ENCODE measurements around the gene MAEA. TPM values are rescaled to one million over a fixed set of nuclear protein-coding genes. Genes with fewer than 3 reads are reported as not detected.

MAEA gene
- total and polyA plus RNA-seq, 9 of the 15 experiments (the other 6 are each of a cell fraction or from before 2014, with no cell fraction given), result 2.1 to 86.5 (median 45.0) TPM

- TF ChIP-seq GABPB1 (CRISPR knock-in tag; IDR thresholded peaks at IDR 0.05), result no peak
- TF ChIP-seq ZNF311 (CRISPR knock-in tag; IDR thresholded peaks at IDR 0.05), result no peak
- TF ChIP-seq, protein P1, sequence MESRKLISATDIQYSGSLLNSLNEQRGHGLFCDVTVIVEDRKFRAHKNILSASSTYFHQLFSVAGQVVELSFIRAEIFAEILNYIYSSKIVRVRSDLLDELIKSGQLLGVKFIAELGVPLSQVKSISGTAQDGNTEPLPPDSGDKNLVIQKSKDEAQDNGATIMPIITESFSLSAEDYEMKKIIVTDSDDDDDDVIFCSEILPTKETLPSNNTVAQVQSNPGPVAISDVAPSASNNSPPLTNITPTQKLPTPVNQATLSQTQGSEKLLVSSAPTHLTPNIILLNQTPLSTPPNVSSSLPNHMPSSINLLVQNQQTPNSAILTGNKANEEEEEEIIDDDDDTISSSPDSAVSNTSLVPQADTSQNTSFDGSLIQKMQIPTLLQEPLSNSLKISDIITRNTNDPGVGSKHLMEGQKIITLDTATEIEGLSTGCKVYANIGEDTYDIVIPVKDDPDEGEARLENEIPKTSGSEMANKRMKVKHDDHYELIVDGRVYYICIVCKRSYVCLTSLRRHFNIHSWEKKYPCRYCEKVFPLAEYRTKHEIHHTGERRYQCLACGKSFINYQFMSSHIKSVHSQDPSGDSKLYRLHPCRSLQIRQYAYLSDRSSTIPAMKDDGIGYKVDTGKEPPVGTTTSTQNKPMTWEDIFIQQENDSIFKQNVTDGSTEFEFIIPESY (CRISPR knock-in tag; IDR thresholded peaks at IDR 0.05), result peak; percentile 88
- no peak for TF ChIP-seq BACH1 (tag; IDR thresholded peaks at IDR 0.05)
- no peak for TF ChIP-seq NFE2L1 (tag; IDR thresholded peaks at IDR 0.05; ENCODE audit: borderline replicate concordance, low read depth)
- TF ChIP-seq ZNF699 (CRISPR knock-in tag; IDR thresholded peaks at IDR 0.05; ENCODE audit: insufficient replicate concordance), result no peak
- peak; percentile 39; the same call in 1 of the 2 replicates for TF ChIP-seq MAX (CRISPR knock-in tag; IDR thresholded peaks at IDR 0.05)
- no peak for TF ChIP-seq ZNF717 (CRISPR knock-in tag; IDR thresholded peaks at IDR 0.05)
- peak; percentile 41; the same call in 1 of the 2 replicates for TF ChIP-seq CBFA2T2 (conservative IDR thresholded peaks at IDR 0.05)
- peak; percentile 16 for TF ChIP-seq POLR2G (IDR thresholded peaks at IDR 0.05; ENCODE audit: low read depth, low read length)
- TF ChIP-seq, protein P2, sequence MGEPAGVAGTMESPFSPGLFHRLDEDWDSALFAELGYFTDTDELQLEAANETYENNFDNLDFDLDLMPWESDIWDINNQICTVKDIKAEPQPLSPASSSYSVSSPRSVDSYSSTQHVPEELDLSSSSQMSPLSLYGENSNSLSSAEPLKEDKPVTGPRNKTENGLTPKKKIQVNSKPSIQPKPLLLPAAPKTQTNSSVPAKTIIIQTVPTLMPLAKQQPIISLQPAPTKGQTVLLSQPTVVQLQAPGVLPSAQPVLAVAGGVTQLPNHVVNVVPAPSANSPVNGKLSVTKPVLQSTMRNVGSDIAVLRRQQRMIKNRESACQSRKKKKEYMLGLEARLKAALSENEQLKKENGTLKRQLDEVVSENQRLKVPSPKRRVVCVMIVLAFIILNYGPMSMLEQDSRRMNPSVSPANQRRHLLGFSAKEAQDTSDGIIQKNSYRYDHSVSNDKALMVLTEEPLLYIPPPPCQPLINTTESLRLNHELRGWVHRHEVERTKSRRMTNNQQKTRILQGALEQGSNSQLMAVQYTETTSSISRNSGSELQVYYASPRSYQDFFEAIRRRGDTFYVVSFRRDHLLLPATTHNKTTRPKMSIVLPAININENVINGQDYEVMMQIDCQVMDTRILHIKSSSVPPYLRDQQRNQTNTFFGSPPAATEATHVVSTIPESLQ (CRISPR knock-in tag; IDR thresholded peaks at IDR 0.05), result no peak
- TF ChIP-seq CHD4 (IDR thresholded peaks at IDR 0.05; ENCODE audit: insufficient read depth, insufficient replicate concordance, low read depth, low read length, poor library complexity, severe bottlenecking), result no peak
- peak; percentile 62 to 72 for TF ChIP-seq NRF1 (conservative IDR thresholded peaks at IDR 0.05 in 1 of 2, IDR thresholded peaks at IDR 0.05 in 1 of 2)
- TF ChIP-seq RAD51 (IDR thresholded peaks at IDR 0.05; ENCODE audit: borderline replicate concordance, low read depth), result peak; percentile 87
- no peak for TF ChIP-seq POLR2A (conservative IDR thresholded peaks at IDR 0.05)
- TF ChIP-seq MNT (conservative IDR thresholded peaks at IDR 0.05), result peak; percentile 50 to 57
- TF ChIP-seq XRCC5 (IDR thresholded peaks at IDR 0.05; ENCODE audit: low read depth, low read length), result no peak
- TF ChIP-seq IRF9 (tag; IDR thresholded peaks at IDR 0.05), result no peak
Measured at GRCh38 chr4:1309261-1310010, 19.7 kb downstream of the MAEA start (continued).
